GM19351 (cell line): Measurements from ENCODE around the gene RBP3.

Source experiments
- ATAC-seq: cut with Tn5 transposase; IDR thresholded peaks from one replicate; pipeline ENCODE4 v1.9.1; 2021; ENCODE audit warnings: mild to moderate bottlenecking, moderate library complexity; ENCODE audit not compliant: unreplicated experiment

Gene RBP3

GRCh38 chr10:47354165-47354564 lies 6.0 kb downstream of the RBP3 start:
- no peak for ATAC-seq

DNA sequence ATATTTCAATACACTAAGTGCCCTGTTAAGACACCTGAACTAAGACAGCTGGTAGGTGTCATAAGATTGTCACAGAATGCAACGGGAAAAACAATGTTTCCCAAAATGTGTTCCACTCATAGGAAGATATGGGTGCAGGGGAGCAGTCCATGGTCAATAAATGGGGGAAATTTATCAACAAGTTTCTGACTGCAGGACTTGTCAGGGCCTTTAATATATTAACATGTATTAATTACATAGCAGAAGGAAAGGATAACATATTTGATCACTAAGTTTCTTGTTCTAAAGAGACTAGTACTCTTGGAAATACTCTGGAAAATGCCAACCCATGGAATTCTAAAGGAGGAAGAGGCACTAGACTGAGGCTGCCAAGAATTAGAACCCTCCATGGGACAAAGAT lies 6.7 kb downstream of the RBP3 start:
- ATAC-seq = no peak

DNA sequence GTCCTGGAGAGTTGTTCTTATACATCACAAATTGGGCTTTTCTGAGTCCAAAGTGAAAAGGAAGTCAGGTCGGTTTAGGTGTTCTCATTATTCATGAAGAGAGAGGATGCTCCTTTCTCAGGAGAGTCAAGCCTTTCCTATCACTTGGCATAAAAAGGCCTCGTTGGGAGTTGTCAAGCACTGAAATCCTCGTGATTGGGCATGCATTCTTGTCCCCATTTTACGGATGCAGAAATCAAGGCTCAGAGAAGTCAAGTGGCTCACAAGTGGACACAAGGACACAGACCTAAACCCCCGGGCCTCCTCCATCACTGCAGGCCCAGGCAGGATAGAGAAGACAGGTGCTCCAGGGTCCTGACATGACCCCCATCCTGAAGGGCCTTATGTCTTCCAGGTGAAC lies 8.5 kb downstream of the RBP3 start:
- ATAC-seq = no peak

GRCh38 chr10:47357131-47357582 lies 9.0 kb downstream of the RBP3 start:
- no peak for ATAC-seq

DNA sequence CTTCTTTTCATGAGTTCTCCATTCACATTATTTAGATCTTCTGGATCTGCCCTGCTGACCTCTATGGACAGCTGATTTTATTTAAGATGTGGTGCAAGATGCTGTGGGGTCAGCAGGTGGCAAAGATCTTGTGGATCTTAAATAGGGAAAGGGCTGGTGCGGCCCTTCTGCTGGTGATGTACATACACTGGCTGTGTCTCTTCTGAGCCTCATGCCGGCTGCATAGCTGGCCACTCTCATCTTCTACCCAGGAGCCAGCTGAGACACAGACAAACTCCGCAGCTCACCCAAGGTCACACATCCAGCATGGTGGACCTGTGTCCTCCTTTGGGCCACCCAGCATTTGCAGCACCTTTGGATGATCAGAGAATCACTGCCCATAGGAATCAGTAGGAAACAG lies 9.7 kb downstream of the RBP3 start:
- no peak for ATAC-seq

DNA sequence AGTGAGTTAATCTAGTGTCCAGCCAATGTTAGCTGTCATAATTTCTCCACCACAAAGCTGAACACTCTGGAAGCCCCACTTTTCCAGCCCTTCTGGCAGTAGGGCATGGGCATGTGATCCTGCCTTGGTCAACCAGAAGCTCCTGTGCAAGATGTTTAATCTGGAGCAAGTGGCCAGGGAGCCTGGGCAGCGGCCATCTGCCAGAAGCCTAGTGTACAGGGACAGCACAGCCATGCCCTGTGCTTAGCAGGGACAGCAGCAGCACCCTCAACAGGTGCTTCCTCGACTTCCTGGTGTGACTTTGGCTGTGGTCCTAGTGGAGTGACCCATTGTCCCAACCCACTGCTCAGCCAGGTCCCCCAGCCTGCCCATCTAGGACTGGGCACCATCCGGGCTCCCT lies 10.3 kb downstream of the RBP3 start:
- ATAC-seq = no peak

- ATAC-seq = no peak
Measured at GRCh38 chr10:47359101-47359500, 10.9 kb downstream of the RBP3 start.

GRCh38 chr10:47359626-47360418 lies 11.7 kb downstream of the RBP3 start:
- ATAC-seq = no peak

DNA sequence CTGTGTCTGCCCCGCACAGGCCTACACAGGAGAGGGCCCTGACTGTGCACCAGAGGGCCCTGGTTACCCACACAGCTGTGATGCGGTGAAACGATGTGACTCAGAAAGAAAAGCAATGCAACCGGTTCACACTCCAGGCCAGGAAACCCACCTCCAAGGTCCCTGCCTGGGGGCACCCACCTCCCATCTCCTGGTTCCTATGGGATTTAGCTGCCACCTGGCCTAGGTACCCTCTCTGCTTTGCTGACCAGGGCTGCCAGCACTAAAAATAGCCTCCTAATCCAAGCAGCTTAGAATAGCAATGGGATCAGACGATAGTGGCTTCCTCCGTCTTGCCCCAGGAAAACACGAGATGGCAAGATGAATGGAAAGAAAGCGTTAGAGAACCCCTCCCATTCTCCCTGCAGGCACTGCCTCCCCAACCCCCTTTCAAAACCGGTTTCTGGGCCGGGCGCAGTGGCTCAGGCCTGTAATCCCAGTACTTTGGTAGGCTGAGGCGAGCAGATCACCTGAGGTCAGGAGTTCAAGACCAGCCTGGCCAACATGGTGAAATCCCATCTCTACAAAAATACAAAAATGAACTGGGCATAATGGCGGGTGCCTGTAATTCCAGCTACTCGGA lies 12.4 kb downstream of the RBP3 start:
- no peak for ATAC-seq

- no peak for ATAC-seq
Measured at GRCh38 chr10:47361293-47361692, 13.1 kb downstream of the RBP3 start.

GRCh38 chr10:47362199-47362598 lies 14.0 kb downstream of the RBP3 start:
- ATAC-seq = no peak

GRCh38 chr10:47363781-47364180 lies 15.6 kb downstream of the RBP3 start:
- no peak for ATAC-seq

GRCh38 chr10:47364366-47364765 lies 16.2 kb downstream of the RBP3 start:
- ATAC-seq = no peak

DNA sequence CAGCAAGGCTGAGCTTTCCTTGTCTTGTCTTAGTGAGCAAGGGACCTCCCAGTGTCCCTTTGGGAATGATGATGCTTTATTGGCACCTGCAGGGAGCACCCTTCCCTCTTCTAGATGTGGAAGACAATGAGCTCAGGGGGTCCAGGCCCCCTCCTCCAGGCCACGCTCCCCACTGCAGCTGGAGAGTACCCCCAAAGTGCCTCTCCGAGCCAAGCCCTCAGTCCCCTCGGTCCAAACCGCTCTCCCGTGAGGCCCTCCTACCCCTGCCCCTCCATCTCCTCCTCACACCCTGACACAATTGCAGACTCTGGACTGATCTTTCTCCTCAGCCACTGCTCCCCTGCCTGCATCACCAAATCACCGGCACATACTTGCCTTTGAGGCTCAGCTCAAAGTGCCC lies 16.7 kb downstream of the RBP3 start:
- ATAC-seq = no peak

GRCh38 chr10:47365431-47366180 lies 17.4 kb downstream of the RBP3 start:
- ATAC-seq = no peak

DNA sequence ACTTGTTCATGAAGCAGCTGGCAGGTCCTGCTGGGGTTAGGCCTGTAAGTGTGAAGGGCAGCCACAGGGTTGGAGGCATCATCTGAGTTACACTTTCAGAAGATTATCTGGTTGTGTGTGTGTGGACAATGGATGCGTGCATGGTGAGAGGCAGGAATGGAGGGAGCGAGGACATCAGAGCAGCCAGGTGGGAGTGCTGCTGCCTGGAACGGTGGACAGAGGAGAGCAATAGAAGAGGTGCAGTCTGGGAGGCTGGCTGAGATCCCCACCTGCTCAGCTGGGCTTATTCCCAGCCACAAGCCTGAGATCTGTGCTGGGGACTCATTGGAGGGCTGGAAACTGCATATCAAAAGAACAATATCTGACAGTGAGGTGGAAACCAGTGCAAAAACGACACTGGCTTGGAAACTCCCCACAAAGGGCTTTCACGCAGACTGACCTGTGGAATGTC lies 18.0 kb downstream of the RBP3 start:
- ATAC-seq = no peak

- ATAC-seq = no peak
Measured at GRCh38 chr10:47366731-47367460, 18.7 kb downstream of the RBP3 start.

DNA sequence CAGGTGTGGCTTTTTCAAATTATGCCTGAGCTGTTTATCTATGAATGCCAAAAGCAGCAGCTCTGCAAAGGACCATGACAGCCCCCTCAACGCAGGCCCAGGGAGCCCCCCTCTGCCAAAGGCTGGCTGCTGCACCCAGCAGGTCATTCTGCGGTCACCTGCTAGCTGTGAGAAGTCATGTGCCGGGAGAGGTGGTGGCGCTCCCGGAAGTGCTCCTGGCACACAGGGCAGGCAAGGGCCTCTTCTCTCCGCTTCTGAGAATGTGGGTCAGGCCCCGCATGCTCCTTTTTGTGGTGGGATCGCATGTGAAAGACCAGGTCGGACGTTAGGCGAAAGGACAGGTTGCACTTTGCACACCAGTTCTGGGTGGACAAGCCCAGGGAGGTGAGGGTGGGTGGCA lies 19.5 kb downstream of the RBP3 start:
- ATAC-seq = no peak

DNA sequence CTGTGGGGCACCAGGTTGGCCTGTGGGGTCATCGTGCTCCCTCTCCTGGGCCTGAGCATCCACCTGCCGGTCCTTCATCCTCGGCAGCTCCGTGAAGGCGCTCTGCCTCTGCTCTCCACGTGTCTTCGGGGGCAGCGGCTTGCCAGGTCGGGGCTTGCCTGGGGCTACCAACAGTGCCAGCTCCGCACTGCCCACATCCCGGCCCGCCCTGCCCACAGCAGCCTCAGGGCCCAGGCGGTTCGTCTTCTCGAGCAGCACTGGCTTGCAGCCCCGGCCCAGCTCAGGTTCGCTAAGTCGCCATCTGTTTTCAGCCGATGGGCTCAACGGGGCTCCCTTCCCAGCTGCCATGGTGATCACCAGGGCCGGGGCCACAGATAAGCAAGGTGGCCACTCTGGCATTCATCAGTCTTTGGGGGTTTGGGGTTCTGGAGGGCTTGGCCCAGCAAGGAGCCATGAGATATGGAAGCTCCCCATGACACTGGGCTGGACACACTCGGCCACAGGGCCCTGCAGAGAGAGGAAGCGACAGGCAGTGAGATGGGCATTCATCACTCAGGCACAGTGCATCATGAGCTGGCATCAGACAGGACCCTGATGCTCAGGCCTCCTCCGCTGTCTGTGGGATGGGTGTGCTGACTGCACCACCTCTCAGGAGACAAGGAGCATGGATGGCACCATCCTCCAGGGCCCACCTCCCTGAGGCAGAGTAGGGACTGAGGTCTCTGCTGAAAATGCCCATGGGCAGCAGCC lies 20.4 kb downstream of the RBP3 start:
- ATAC-seq = no peak

GRCh38 chr10:47369251-47369894 lies 21.2 kb downstream of the RBP3 start:
- no peak for ATAC-seq
